Measurements from ENCODE around the gene TBCE.
"Not testable (repeated sequence)": the region's sequence is repeated elsewhere in the genome, so short reads cannot be mapped to it uniquely, and the experiment has no call there.

TBCE gene

GRCh38 chr1:235331401-235331800 is 35.8 kb upstream of the TBCE start:
- H3K36me3 Mint-ChIP-seq (ENCODE audit: low read depth): peaks cover 20% of the 10 kb centered on the region
- peaks cover 34% of the 10 kb centered on the region for H3K4me1 Mint-ChIP-seq (ENCODE audit: low read depth)
- no peak for DNase-seq (ENCODE audit: low spot score)
- H3K27ac Mint-ChIP-seq: no peak overlapping the region
- no peaks in the 10 kb centered on the region for H3K27me3 Mint-ChIP-seq (ENCODE audit: low read depth)
- no peak overlapping the region for H3K4me3 Mint-ChIP-seq
- H3K9me3 Mint-ChIP-seq: no peaks in the 10 kb centered on the region

GRCh38 chr1:235336903-235337302 is 30.3 kb upstream of the TBCE start:
- Mint-ChIP-seq H3K9me3 (no peaks in the 10 kb centered on the region), H3K4me3 (peak overlapping the region; percentile 66), H3K27ac (peak overlapping the region; percentile 78), H3K36me3 (ENCODE audit: low read depth) (peaks cover 11% of the 10 kb centered on the region), H3K27me3 (ENCODE audit: low read depth) (no peaks in the 10 kb centered on the region), H3K4me1 (ENCODE audit: low read depth) (peaks cover 21% of the 10 kb centered on the region)
- no peak for DNase-seq (ENCODE audit: low spot score)

GRCh38 chr1:235339746-235340145 is 27.5 kb upstream of the TBCE start:
- H3K4me1 Mint-ChIP-seq (ENCODE audit: low read depth): peaks cover 11% of the 10 kb centered on the region
- no peaks in the 10 kb centered on the region for H3K9me3 Mint-ChIP-seq
- no peaks in the 10 kb centered on the region for H3K27me3 Mint-ChIP-seq (ENCODE audit: low read depth)
- peaks cover 17% of the 10 kb centered on the region for H3K36me3 Mint-ChIP-seq (ENCODE audit: low read depth)
- H3K27ac Mint-ChIP-seq: no peak overlapping the region
- DNase-seq (ENCODE audit: low spot score): no peak
- H3K4me3 Mint-ChIP-seq: no peak overlapping the region

GRCh38 chr1:235341334-235341733 is 25.9 kb upstream of the TBCE start:
- Mint-ChIP-seq H3K4me3 (no peak overlapping the region), H3K9me3 (no peaks in the 10 kb centered on the region), H3K27me3 (ENCODE audit: low read depth) (no peaks in the 10 kb centered on the region), H3K4me1 (ENCODE audit: low read depth) (peaks cover 8% of the 10 kb centered on the region), H3K36me3 (ENCODE audit: low read depth) (peaks cover 22% of the 10 kb centered on the region), H3K27ac (no peak overlapping the region)
- DNase-seq (ENCODE audit: low spot score): no peak

- peaks cover 3% of the 10 kb centered on the region for H3K4me1 Mint-ChIP-seq (ENCODE audit: low read depth)
- peaks cover 19% of the 10 kb centered on the region for H3K36me3 Mint-ChIP-seq (ENCODE audit: low read depth)
- no peaks in the 10 kb centered on the region for H3K9me3 Mint-ChIP-seq
- H3K4me3 Mint-ChIP-seq: no peak overlapping the region
- H3K27me3 Mint-ChIP-seq (ENCODE audit: low read depth): no peaks in the 10 kb centered on the region
- H3K27ac Mint-ChIP-seq: no peak overlapping the region
- DNase-seq (ENCODE audit: low spot score): no peak
These were observed 25.2 kb upstream of the TBCE start for GRCh38 chr1:235342039-235342438.

GRCh38 chr1:235342471-235342870 is 24.8 kb upstream of the TBCE start:
- no peaks in the 10 kb centered on the region for H3K9me3 Mint-ChIP-seq
- no peak overlapping the region for H3K4me3 Mint-ChIP-seq
- no peaks in the 10 kb centered on the region for H3K27me3 Mint-ChIP-seq (ENCODE audit: low read depth)
- H3K36me3 Mint-ChIP-seq (ENCODE audit: low read depth): peaks cover 19% of the 10 kb centered on the region
- H3K4me1 Mint-ChIP-seq (ENCODE audit: low read depth): peaks cover 1% of the 10 kb centered on the region
- no peak overlapping the region for H3K27ac Mint-ChIP-seq
- no peak for DNase-seq (ENCODE audit: low spot score)

- Mint-ChIP-seq H3K27me3 (ENCODE audit: low read depth) (no peaks in the 10 kb centered on the region), H3K4me3 (no peak overlapping the region), H3K9me3 (no peaks in the 10 kb centered on the region), H3K27ac (no peak overlapping the region), H3K36me3 (ENCODE audit: low read depth) (peaks cover 16% of the 10 kb centered on the region), H3K4me1 (ENCODE audit: low read depth) (peaks cover 1% of the 10 kb centered on the region)
- no peak for DNase-seq (ENCODE audit: low spot score)
These were observed 23.5 kb upstream of the TBCE start for GRCh38 chr1:235343726-235344125.

GRCh38 chr1:235351441-235351840 is 15.8 kb upstream of the TBCE start:
- no peak overlapping the region for H3K4me3 Mint-ChIP-seq
- no peaks in the 10 kb centered on the region for H3K27me3 Mint-ChIP-seq (ENCODE audit: low read depth)
- H3K9me3 Mint-ChIP-seq: no peaks in the 10 kb centered on the region
- no peak overlapping the region for H3K27ac Mint-ChIP-seq
- no peaks in the 10 kb centered on the region for H3K4me1 Mint-ChIP-seq (ENCODE audit: low read depth)
- H3K36me3 Mint-ChIP-seq (ENCODE audit: low read depth): no peaks in the 10 kb centered on the region
- DNase-seq (ENCODE audit: low spot score): no peak

- Mint-ChIP-seq H3K27ac (no peak overlapping the region), H3K36me3 (ENCODE audit: low read depth) (no peaks in the 10 kb centered on the region), H3K4me1 (ENCODE audit: low read depth) (no peaks in the 10 kb centered on the region), H3K4me3 (no peak overlapping the region), H3K9me3 (no peaks in the 10 kb centered on the region), H3K27me3 (ENCODE audit: low read depth) (peaks cover 2% of the 10 kb centered on the region)
- no peak for DNase-seq (ENCODE audit: low spot score)
These were observed 15.3 kb upstream of the TBCE start for GRCh38 chr1:235351898-235352297.

GRCh38 chr1:235357485-235358373 is 9.5 kb upstream of the TBCE start:
- no peaks in the 10 kb centered on the region for H3K9me3 Mint-ChIP-seq
- H3K4me1 Mint-ChIP-seq (ENCODE audit: low read depth): peaks cover 7% of the 10 kb centered on the region
- H3K4me3 Mint-ChIP-seq: no peak overlapping the region
- no peak for DNase-seq (ENCODE audit: low spot score)
- H3K27me3 Mint-ChIP-seq (ENCODE audit: low read depth): peaks cover 5% of the 10 kb centered on the region
- H3K36me3 Mint-ChIP-seq (ENCODE audit: low read depth): no peaks in the 10 kb centered on the region
- H3K27ac Mint-ChIP-seq: no peak overlapping the region

- Mint-ChIP-seq H3K36me3 (ENCODE audit: low read depth) (no peaks in the 10 kb centered on the region), H3K9me3 (no peaks in the 10 kb centered on the region), H3K4me1 (ENCODE audit: low read depth) (peaks cover 7% of the 10 kb centered on the region), H3K4me3 (no peak overlapping the region), H3K27ac (no peak overlapping the region), H3K27me3 (ENCODE audit: low read depth) (peaks cover 5% of the 10 kb centered on the region)
- DNase-seq (ENCODE audit: low spot score): no peak
These were observed 8.3 kb upstream of the TBCE start for GRCh38 chr1:235358899-235359298.

GRCh38 chr1:235364189-235364588 is 3.0 kb upstream of the TBCE start:
- H3K4me3 Mint-ChIP-seq; H3K27me3 Mint-ChIP-seq (ENCODE audit: low read depth); H3K27ac Mint-ChIP-seq; H3K36me3 Mint-ChIP-seq (ENCODE audit: low read depth); H3K9me3 Mint-ChIP-seq; DNase-seq (ENCODE audit: low spot score): not testable (repeated sequence)
- H3K4me1 Mint-ChIP-seq (ENCODE audit: low read depth): peaks cover 19% of the 10 kb centered on the region

GRCh38 chr1:235366286-235366685 is 941 bp upstream of the TBCE start:
- Mint-ChIP-seq H3K9me3 (no peaks in the 10 kb centered on the region), H3K27ac (peak overlapping the region; percentile 94), H3K27me3 (ENCODE audit: low read depth) (no peaks in the 10 kb centered on the region), H3K4me1 (ENCODE audit: low read depth) (peaks cover 21% of the 10 kb centered on the region), H3K36me3 (ENCODE audit: low read depth) (peaks cover 3% of the 10 kb centered on the region), H3K4me3 (peak overlapping the region; percentile 99)
- DNase-seq (ENCODE audit: low spot score): peak; percentile 34

GRCh38 chr1:235368428-235368827 is 1.2 kb downstream of the TBCE start:
- peaks cover 20% of the 10 kb centered on the region for H3K4me1 Mint-ChIP-seq (ENCODE audit: low read depth)
- no peaks in the 10 kb centered on the region for H3K27me3 Mint-ChIP-seq (ENCODE audit: low read depth)
- DNase-seq (ENCODE audit: low spot score): no peak
- H3K4me3 Mint-ChIP-seq: peak overlapping the region; percentile 99
- no peak overlapping the region for H3K27ac Mint-ChIP-seq
- H3K9me3 Mint-ChIP-seq: no peaks in the 10 kb centered on the region
- peaks cover 3% of the 10 kb centered on the region for H3K36me3 Mint-ChIP-seq (ENCODE audit: low read depth)

GRCh38 chr1:235369802-235370201 is 2.6 kb downstream of the TBCE start:
- no peak for DNase-seq (ENCODE audit: low spot score)
- Mint-ChIP-seq H3K36me3 (ENCODE audit: low read depth) (peaks cover 5% of the 10 kb centered on the region), H3K4me3 (peak overlapping the region; percentile 14), H3K27me3 (ENCODE audit: low read depth) (no peaks in the 10 kb centered on the region), H3K27ac (no peak overlapping the region), H3K4me1 (ENCODE audit: low read depth) (peaks cover 20% of the 10 kb centered on the region), H3K9me3 (no peaks in the 10 kb centered on the region)
